ENCODE results near the gene PRLR.
"Not testable (repeated sequence)": the region's sequence is repeated elsewhere in the genome, so short reads cannot be mapped to it uniquely, and the experiment has no call there.

Gene PRLR

GRCh38 chr5:35127006-35127405 is 103.3 kb downstream of the PRLR start:
- no peak for DNase-seq (ENCODE audit: low spot score)

- DNase-seq (ENCODE audit: low spot score) = no peak
These were observed 104.5 kb downstream of the PRLR start for GRCh38 chr5:35125746-35126145.

- no peak for DNase-seq (ENCODE audit: low spot score)
These were observed 105.4 kb downstream of the PRLR start for GRCh38 chr5:35124932-35125331.

GRCh38 chr5:35122819-35123218 is 107.5 kb downstream of the PRLR start:
- no peak for DNase-seq (ENCODE audit: low spot score)

- DNase-seq (ENCODE audit: low spot score) = no peak
These were observed 109.6 kb downstream of the PRLR start for GRCh38 chr5:35120715-35121114.

- DNase-seq (ENCODE audit: low spot score) = peak; percentile 70
These were observed 112.3 kb downstream of the PRLR start for GRCh38 chr5:35117967-35118366.

- no peak for DNase-seq (ENCODE audit: low spot score)
These were observed 114.4 kb downstream of the PRLR start for GRCh38 chr5:35115920-35116319.

GRCh38 chr5:35114698-35115097 is 115.6 kb downstream of the PRLR start:
- no peak for DNase-seq (ENCODE audit: low spot score)

- no peak for DNase-seq (ENCODE audit: low spot score)
These were observed 118.0 kb downstream of the PRLR start for GRCh38 chr5:35112300-35112699.

- DNase-seq (ENCODE audit: low spot score) = not testable (repeated sequence)
These were observed 125.7 kb downstream of the PRLR start for GRCh38 chr5:35104550-35104949.

- no peak for DNase-seq (ENCODE audit: low spot score)
These were observed 126.5 kb downstream of the PRLR start for GRCh38 chr5:35103637-35104299.

GRCh38 chr5:35101720-35102119 is 128.6 kb downstream of the PRLR start:
- not testable (repeated sequence) for DNase-seq (ENCODE audit: low spot score)

GRCh38 chr5:35101016-35101415 is 129.3 kb downstream of the PRLR start:
- no peak for DNase-seq (ENCODE audit: low spot score)

- DNase-seq (ENCODE audit: low spot score) = peak; percentile 29
These were observed 132.1 kb downstream of the PRLR start for GRCh38 chr5:35098214-35098613.

- no peak for DNase-seq (ENCODE audit: low spot score)
These were observed 133.4 kb downstream of the PRLR start for GRCh38 chr5:35096932-35097331.

GRCh38 chr5:35096216-35096615 is 134.1 kb downstream of the PRLR start:
- DNase-seq (ENCODE audit: low spot score) = no peak

GRCh38 chr5:35095366-35095765 is 134.9 kb downstream of the PRLR start:
- DNase-seq (ENCODE audit: low spot score) = no peak

- DNase-seq (ENCODE audit: low spot score) = no peak
These were observed 135.3 kb downstream of the PRLR start for GRCh38 chr5:35094948-35095347.

GRCh38 chr5:35092703-35093102 is 137.6 kb downstream of the PRLR start:
- no peak for DNase-seq (ENCODE audit: low spot score)

GRCh38 chr5:35091704-35092103 is 138.6 kb downstream of the PRLR start:
- DNase-seq (ENCODE audit: low spot score) = no peak

- peak; percentile 80 for DNase-seq (ENCODE audit: low spot score)
These were observed 140.7 kb downstream of the PRLR start for GRCh38 chr5:35089334-35090314.

- DNase-seq (ENCODE audit: low spot score) = peak; percentile 83
These were observed 142.3 kb downstream of the PRLR start for GRCh38 chr5:35087991-35088390.

GRCh38 chr5:35083150-35083549 is 147.1 kb downstream of the PRLR start:
- no peak for DNase-seq (ENCODE audit: low spot score)
